Urothelium cell line (cell line): Measurements from ENCODE around the gene HDAC10.
A peak's percentile ranks its signal among the peaks of the same experiment; 100 is the strongest.

Source experiments
- DNase-seq: peaks from one replicate; pipeline ENCODE4 v3.0.0; 2011; ENCODE audit warnings: low spot score, mixed read lengths
- FAIRE-seq: peaks from 2 replicates; lab custom pipeline; 2011; peaks lifted over from hg19 to GRCh38; lab: Jason Lieb, UNC

The HDAC10 gene

DNA sequence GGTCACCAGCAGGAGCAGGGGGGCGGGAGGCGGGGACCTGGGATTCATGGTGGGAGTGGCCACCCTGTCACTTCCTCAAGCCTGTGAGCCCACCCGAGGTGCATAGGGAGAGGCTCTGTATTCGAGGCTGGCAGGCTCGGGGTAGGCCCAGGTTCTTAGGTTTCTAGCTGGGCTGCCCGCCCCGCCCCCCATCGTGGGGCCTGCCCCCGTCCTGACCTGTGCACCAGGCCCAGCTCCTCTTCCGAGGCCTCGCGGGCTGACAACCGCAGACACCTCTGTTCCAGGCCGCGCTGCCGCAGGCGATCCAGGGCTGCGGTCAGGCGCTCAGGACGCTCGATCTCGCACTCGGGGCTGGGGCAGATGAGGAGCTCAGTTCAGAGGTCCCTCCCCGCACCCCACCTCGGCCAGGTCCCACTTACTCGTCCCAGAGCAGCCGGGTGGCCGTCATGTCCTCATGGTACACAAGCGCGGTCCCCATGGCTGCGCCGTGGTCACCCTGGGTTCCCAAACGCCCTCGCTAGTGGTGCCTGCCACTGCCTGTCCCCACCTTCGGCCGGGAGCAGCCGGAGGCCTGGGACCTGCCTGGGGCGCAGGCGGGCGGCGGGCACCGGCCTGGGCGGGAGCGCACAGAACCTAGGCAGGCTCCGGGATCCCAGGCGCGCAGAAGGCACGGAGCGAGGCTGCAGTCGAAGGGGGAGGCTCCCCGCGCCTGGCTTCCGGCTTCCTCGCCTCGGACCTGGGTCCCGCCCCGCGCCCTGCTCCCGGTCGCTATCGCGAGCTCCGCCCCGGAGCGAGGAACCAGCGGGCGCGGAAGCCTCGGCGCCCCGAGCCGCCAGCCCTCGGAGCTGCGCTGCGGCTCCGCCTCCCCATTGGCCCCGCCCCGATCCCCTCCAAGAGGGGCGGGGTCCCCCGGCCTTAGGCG, at the start of gene HDAC10:
HDAC10 (minus strand) TSS at position 711 of the 922 bp plus-strand sequence; CDS start at position 478, 233 bp downstream.
- DNase-seq (peak; percentile 73), FAIRE-seq (peak; percentile 42)

GRCh38 chr22:50300620-50301257, 49.7 kb upstream of the HDAC10 start:
- no peak for FAIRE-seq
- DNase-seq = no peak

- no peak for FAIRE-seq
- no peak for DNase-seq
These were observed 48.9 kb upstream of the HDAC10 start for GRCh38 chr22:50299785-50300619.

DNA sequence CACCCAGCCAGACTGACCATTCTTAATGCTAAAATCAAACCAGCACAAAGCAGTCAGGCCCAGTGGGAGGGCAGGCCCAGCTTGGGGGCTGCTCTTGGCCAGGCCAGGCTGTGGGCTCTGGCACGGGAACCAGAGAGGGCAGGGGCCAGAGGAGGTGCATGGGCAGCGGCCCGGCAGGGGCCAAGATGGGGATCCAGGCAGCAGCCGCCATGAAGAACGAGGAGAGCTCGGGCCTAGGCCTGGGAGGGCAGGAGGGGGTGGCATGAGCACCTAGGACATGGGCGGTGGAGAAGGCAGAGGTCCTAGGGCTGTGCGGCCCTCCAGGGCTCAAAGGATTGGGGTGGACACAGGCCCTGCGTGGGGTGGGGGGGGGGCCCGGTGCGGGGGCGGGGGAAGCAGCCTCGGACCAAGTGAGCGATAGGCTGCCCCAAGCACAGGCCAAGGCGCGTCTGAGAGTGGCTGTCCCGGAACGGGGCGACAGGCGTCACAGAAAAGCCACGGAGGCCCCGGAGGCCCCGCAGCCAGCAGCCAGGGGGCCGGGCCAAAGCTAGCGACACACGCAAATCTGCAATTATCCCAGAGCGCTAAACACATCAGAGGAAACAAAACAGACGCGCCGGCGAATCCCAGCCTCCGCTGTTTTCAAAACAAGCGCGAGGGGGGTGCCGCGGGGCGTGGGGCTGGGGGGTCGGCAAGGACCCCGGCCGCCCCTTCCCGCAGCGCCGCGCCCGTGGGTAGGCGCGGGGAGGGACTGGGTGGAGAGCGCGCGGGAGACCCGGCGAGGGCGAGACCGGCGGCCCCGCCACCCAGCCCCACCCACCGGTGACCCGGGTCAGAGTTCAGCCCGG, 48.1 kb upstream of the HDAC10 start:
- FAIRE-seq = no peak
- DNase-seq = no peak

- FAIRE-seq (no peak), DNase-seq (no peak)
These were observed 47.2 kb upstream of the HDAC10 start for GRCh38 chr22:50298266-50298637.

- no peak for DNase-seq
- no peak for FAIRE-seq
These were observed 46.6 kb upstream of the HDAC10 start for GRCh38 chr22:50297510-50298265.

DNA sequence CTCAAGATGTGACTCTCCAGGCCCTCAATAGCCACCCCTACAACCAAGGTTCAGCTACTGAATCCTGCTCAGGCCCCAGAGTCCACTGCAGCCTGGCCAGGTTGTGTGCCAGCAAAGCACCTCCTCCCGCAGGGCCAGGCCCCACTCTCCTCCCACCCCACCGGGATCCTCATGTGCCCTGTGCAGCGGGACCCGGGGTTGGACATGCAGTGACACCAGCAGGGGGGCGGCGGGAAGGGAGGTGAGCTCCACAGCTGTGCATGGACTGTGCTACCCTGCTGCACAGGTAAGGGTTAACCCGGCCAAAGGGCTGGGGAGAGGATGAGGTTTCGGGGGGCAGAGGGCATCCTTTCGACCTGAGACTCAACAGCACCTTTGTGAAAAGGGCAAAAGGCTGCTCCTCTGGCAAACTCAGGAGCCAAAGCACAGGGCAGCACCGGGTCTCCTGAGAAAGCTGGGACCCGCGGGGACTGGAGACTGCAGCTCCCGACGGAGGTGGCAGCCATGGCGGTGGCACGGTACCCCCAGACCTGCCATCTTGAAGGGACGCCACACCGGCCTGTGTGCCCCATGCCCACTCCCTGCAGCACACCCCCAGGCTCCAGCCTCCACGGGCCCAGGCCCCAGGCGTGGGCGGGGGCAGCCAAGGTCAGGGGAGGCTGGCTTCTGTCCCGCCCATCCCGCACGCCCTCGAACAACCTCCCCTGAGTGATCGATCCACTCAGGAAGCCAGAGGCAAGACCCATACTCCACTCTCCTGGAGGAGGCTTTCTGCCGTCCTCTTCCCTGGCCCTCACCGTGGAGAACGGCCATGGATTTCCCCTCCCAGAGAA, 45.8 kb upstream of the HDAC10 start:
- DNase-seq (no peak), FAIRE-seq (no peak)

GRCh38 chr22:50294319-50294656, 43.2 kb upstream of the HDAC10 start:
- no peak for DNase-seq
- FAIRE-seq = no peak

DNA sequence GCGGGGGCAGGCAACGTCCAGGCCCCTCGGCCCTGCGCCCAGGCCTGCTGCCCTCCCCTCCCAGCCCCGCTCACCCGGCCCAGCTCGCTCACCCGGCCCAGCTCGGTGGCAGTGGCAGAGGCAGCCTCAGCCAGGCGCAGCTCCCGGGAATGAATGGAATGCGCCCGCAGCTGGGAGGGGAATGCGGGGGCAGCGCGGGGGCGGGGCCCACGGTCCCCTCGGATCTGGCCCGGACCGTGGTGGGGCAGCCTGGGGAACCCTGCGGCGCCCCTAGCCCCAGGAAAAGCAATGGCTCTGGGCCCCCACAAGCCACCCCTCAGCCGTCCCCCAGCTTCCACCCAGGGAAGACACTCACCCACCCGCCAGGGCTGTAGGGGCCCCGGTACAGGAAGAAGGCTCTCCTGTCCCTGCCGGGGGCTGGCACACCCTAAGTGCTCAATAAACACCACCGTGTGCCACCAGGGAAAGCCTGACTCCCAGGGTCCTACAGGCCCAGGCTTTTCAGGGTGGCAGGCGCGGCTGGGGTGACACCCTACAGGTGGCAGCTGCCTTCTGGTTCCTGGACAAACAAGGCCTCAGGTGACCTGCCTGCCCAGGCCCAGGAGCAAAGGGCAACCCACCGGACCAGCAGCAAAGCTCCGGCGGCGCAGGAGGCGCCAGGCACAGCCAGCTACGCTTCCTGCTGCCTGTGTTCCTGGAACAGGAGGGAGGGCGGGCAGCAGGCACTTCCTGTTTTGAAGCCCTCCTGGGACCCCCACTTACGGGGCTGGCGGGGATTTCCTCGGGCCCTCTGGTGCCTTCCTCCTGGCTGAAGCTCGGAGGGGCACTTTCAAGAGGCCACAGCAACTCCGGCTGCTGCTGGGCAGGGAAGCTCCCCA, 42.6 kb upstream of the HDAC10 start:
- DNase-seq (peak; percentile 93), FAIRE-seq (peak; percentile 99)

GRCh38 chr22:50292643-50293440, 41.8 kb upstream of the HDAC10 start:
- FAIRE-seq (no peak), DNase-seq (no peak)

GRCh38 chr22:50289942-50290630, 39.0 kb upstream of the HDAC10 start:
- DNase-seq (no peak), FAIRE-seq (no peak)

GRCh38 chr22:50289151-50289941, 38.3 kb upstream of the HDAC10 start:
- DNase-seq = no peak
- FAIRE-seq = peak; percentile 62

- DNase-seq (no peak), FAIRE-seq (no peak)
These were observed 36.7 kb upstream of the HDAC10 start for GRCh38 chr22:50287731-50288130.

DNA sequence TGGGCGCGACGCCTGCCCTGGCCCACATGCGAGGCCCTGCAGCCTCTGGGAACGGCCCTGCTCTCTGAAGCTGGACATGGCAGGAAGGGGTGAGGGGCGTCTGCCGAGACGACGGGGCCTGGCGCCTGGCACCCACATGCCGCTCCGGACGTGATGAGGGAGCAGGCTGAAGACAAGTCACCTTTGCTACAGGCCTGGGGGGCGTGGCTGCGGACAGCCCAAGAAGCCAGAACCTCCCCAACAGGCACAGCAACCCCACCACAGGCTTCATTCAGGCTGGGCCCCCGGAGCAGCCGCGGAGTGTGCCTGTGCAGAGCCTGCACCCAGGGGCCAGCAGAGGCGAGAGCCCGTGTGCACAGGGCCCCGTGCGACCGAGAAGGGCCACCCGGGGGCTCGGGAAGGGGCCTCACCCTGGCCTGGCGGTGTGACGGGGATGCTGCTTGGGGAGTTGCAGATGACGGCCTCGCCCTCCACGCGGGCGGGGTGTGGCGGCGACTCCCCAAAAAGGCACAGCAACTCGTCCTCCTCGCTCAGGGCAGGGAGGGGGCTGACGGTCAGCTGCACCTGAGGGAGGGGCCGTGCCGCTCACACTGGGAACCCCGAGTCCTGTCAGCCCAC, 35.7 kb upstream of the HDAC10 start:
- FAIRE-seq = no peak

GRCh38 chr22:50286275-50286674, 35.2 kb upstream of the HDAC10 start:
- FAIRE-seq (no peak), DNase-seq (no peak)

More for the DNA sequence above, 35.7 kb upstream of the HDAC10 start:
- no peak for DNase-seq
